HG03108 (cell line): ENCODE measurements around the gene SCAF1.

ENCODE experiments used
- ATAC-seq: cut with Tn5 transposase; IDR thresholded peaks from one replicate; pipeline ENCODE4 v1.9.1; 2021; ENCODE audit warnings: moderate library complexity; ENCODE audit not compliant: unreplicated experiment

The SCAF1 gene

DNA sequence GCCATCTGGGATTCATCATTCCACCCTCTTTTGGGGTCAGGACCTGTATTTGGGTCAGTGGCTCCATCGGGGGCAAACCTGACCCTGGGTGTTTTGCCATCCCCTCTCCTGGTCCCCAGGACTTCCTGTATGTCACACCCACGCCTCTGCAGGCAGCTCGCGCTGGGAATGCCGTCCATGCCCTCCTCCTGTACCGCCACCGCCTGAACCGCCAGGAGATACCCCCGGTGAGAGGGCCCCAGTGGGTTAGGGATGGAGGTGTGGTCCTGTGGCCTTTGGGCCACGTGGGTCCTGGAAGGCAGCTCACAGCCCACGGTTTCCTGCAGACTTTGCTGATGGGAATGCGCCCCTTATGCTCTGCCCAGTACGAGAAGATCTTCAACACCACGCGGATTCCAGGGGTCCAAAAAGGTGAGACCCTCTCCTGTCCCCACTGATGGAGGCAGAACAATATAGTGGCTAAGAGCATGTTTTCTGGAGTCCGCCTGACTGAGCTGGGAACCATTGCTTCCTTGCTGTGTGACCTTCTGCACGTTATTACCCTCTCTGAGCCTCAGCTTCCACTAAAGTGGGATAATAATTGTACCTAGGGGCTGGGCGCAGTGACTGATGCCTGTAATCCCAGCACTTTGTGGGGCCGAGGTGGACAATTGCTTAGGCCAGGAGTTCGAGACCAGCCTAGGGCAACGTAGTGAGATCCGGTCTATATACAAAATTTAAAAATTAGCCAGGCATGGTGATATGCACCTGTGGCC lies 63.1 kb downstream of the SCAF1 start:
- ATAC-seq = no peak

DNA sequence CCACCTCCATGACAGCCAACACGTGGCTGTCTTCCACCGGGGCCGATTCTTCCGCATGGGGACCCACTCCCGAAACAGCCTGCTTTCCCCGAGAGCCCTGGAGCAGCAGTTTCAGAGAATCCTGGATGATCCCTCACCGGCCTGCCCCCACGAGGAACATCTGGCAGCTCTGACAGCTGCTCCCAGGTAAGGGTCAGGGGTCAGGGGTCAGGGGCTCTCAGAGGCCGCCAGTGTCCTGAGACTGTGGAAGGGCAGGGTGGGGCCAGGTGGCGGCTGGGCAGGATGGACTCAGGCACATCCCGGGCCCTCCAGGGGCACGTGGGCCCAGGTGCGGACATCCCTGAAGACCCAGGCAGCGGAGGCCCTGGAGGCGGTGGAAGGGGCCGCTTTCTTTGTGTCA lies 63.9 kb downstream of the SCAF1 start:
- no peak for ATAC-seq
